Activated T-cell treated with anti-CD3 and anti-CD28 coated beads for 24 hours (primary cell): ENCODE results near the gene COA5.
A peak's percentile ranks its signal among the peaks of the same experiment; 100 is the strongest.

Source experiments
- DNase-seq: peaks from one replicate; pipeline ENCODE4 v3.0.0-alpha.2; 2020; ENCODE audit warnings: low read depth

Gene COA5

DNA sequence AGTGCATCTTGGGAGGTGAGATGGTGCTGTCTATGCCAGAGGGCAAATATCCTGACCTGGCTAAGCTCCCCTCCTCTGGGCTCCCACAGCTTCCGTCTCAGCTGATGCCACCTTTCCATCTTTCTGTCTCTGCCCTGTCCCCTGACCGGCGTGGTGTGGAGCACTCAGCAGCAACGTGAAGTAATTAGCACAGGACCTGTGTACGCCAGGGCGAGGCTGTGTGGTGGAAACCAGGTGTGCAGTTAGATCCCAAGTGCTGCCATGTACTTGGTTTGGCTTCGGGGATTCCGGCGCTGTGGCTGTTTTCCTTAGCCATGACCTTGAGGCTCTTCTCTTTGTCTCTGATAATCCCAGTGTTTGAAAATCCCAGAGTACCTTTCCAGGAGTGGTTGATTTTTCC is 36.5 kb downstream of the COA5 start:
- DNase-seq: no peak

GRCh38 chr2:98571121-98571701 is 37.1 kb downstream of the COA5 start:
- no peak for DNase-seq

DNA sequence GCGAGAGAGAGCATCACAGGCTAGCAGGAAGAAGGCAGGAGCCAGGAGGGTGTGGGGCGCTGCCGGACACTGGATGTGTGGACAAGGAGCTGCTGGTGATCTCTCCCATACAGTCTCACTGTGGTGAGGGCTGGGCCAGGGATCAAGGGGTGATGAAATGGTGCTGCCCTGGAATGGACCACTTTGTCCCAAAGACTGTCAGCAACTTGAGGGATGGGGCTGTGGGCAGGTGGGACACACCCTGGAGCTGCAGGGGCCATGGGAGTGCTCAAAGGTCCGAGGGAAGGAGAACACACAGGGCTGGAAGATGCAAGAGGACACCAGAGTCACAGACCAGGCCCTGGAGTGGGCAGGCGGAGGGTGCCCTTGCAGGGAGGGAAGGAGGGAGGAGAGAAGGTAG is 38.0 kb downstream of the COA5 start:
- no peak for DNase-seq

DNA sequence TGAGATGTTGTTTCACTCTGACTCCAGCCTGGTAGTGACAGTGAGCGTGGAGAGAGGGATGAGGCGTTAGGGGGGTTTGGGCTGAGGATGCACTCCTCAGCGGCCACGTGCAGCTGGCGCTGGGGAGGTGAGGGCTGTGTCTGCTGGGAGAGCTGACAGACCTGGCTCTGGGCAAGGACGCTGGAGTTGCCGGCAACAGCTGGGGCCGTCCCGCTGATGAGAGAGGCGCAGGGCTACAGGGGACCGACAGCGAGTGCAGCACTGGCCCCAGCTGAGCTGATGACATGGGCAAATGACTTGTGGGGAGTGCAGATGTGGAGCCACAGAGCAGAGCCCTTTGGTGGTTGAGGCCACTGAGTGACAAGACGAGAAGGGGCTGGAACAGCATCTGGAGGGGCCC is 38.4 kb downstream of the COA5 start:
- no peak for DNase-seq

GRCh38 chr2:98569197-98569793 is 39.0 kb downstream of the COA5 start:
- DNase-seq: peak; percentile 43

DNA sequence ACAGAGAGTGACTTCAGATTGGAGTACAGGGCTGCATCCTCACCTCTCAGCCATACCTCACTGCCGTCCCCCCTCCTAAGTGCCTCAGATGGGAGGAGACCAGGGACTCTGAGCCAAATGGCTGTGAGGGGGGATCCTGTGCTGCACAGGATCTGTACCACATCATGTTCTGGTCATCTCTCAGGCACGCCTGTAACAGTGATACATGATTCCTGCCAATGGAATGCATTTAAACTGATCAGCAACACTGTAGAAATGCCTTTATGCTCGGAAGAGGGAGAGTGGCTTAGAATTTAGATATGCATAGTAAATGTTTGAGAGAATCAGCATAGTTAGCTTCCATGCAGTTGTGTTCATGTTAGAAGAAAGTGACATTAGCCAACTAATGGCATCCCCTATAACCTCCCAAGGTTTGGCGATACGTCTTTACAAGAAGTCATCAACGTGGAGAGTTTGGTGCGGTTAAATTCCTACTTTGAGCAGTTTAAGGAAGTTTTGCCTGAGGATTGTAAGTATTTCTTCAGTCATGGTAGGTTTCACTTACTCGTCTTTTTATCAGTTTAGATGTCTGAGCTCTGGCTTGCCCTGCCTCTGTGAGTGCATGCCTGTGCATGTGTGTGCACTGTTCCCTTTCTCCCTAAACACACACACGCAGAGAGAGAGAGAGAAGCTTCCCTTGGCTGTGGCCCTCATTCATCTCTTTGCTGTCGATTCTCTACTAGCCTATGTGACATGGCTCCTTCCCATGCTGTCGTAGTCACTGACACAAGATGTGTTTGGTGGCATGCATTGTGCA is 40.0 kb downstream of the COA5 start:
- DNase-seq: no peak

DNA sequence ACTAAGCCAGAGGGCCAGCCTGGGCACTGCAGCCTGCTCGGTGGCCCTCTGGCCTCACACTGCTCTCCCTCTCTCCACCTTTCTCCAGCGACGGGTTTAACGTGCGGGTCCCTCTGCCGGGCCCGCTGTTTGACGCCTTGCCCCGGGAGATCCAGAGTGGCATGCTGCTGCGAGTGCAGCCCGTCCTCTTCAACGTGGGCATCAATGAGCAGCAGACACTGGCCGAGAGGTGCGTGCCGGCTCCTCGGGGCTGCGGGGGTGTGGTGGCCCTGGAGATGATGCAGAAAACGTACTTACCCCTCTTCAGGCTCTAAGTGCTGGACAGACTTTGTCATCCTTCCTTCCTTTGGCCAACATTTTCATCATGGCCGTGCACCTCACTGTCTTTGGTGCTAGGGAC is 42.4 kb downstream of the COA5 start:
- no peak for DNase-seq

- DNase-seq: no peak
Measured at GRCh38 chr2:98565286-98565860, 42.9 kb downstream of the COA5 start.

- DNase-seq: no peak
Measured at GRCh38 chr2:98564541-98565132, 43.7 kb downstream of the COA5 start.

- no peak for DNase-seq
Measured at GRCh38 chr2:98563394-98563793, 44.9 kb downstream of the COA5 start.

- DNase-seq: no peak
Measured at GRCh38 chr2:98561902-98562695, 46.2 kb downstream of the COA5 start.

- DNase-seq: no peak
Measured at GRCh38 chr2:98561018-98561417, 47.3 kb downstream of the COA5 start.

DNA sequence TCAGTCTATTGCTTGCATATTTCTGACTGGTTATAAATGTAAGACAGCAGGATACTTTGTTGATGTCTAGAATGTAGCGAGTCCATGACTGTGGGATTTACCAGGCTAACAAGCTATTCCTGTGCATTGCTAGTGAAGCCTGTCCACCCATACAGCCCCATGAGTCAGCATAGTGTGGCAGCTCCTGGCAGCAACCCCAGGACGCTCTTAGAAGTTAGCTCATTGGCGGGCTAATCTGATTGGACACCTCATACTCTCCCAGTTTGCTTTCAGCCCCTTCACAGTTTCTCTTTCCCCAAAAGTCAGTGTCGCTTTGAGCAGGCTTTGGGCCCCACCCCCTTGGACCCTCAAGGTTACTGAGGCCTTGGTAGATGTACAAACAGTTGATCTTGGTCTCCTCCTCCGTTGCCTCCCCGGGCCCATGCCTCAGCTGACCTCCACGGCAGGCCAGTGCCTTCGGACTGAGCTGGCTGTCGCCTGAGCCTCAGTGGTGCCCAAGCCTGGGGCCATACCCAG is 48.0 kb downstream of the COA5 start:
- no peak for DNase-seq

GRCh38 chr2:98559581-98559980 is 48.7 kb downstream of the COA5 start:
- no peak for DNase-seq

- no peak for DNase-seq
Measured at GRCh38 chr2:98558852-98559530, 49.3 kb downstream of the COA5 start.

- DNase-seq: no peak
Measured at GRCh38 chr2:98556344-98557033, 51.8 kb downstream of the COA5 start.

DNA sequence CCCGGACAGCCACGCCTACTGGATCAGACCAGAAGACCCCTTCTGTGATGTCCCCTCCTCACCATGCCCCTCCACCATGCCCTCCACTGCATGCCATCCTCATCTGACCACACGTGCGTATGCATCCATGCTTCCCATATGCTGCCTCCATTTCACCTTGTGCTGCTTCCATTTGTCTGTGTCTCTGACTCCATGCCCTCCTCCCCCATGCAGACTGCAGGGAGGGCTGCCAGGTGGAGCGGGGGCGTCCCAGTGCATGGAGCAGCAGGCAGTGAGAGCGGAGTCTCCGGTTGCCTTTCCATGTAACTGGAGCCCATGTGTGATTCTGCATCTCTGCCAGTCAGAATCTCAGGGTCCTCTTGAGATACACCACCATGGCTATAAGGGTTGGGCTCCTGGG is 52.6 kb downstream of the COA5 start:
- DNase-seq: no peak

DNA sequence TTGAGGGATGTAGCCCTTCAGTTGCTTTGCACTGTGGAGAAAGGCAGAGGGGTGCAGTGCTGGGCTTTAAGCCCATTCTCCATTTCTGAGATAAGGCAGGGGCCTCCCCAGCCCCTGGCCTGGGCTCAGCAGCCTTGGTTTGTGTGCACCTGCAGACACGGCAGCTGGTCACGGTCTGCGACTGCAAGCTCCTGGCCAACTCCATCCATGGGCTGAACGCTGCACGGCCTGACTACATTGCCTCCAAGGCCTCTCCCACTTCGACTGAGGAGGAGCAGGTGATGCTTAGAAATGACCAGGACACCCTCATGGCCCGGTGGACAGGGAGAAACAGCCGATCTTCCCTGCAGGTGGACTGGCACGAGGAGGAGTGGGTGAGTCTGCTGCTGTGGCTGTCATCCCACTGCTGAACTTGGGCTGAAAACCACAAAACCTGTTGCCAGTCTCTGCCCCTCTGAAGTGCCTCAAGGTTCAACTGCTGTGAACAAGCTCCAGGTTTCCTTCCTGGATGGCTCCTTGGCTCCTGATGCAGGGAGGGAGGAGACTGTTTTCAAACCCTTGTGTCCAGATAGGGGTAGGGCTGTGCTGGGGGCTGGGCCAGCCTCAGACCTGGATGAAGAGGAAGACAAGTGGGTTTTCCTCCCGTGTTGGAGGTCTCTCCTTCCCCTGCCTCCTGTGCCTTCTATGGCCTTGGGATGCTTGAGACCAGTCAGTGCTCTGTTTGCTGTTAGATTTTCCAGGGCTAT is 54.0 kb downstream of the COA5 start:
- DNase-seq: no peak

DNA sequence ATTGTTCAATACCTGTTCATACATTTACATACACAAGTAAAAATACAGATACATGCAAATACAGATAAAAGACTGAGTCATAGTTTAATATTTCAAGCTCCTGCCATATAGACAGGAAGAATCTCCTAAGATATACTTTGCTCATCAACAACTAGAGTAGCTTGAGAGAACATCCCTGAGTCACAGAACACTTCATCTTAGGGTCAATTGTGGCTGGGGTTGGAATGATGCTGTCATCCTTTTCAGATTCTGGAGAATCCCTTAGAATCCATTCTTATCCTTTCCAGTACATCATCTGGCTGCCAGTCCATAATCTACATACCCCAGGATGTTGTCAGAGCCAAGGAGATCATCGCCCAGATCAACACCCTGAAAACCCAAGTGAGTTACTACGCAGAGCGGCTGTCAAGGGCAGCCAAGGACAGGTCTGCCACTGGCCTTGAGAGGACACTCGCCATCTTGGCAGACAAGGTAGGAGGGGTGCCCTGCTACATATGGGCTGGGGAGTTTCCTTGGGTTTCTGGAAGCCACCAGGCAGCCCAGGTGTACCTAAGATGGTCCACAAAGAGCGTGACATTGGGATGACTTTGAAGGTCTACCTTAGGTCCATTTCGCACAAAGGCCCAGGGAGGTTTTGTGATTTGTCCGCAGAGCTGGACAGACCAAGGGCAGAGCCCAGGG is 55.7 kb downstream of the COA5 start:
- DNase-seq: no peak
